Measurements from ENCODE around the gene CD19. TPM values are rescaled to one million over a fixed set of nuclear protein-coding genes. Genes with fewer than 3 reads are reported as not detected.
"Not testable (repeated sequence)": the region's sequence is repeated elsewhere in the genome, so short reads cannot be mapped to it uniquely, and the experiment has no call there.

The CD19 gene
- total and polyA plus RNA-seq, 11 donors: 0.10 to 0.44 (median 0.22) TPM; not detected in 7

GRCh38 chr16:28964072-28964471, 32.3 kb downstream of the CD19 start:
- Histone ChIP-seq H3K9me3 (no peaks in the 10 kb centered on the region), H3K4me3 (no peak overlapping the region), H3K4me1 (no peaks in the 10 kb centered on the region), H3K27me3 (no peaks in the 10 kb centered on the region), H3K36me3 (peaks cover 0 to 70% (median 47%) of the 10 kb centered on the region in 9 donors), H3K27ac (no peak overlapping the region)
- WGBS, 4 donors: 75 to 96% (median 93%) methylated on average over 2 to 3 of the region's 3 CpGs
- intact Hi-C loops (cut with DNase I): no loop called here
- DNase-seq (no peak), ATAC-seq (no peak)
- TF ChIP-seq, protein P1, sequence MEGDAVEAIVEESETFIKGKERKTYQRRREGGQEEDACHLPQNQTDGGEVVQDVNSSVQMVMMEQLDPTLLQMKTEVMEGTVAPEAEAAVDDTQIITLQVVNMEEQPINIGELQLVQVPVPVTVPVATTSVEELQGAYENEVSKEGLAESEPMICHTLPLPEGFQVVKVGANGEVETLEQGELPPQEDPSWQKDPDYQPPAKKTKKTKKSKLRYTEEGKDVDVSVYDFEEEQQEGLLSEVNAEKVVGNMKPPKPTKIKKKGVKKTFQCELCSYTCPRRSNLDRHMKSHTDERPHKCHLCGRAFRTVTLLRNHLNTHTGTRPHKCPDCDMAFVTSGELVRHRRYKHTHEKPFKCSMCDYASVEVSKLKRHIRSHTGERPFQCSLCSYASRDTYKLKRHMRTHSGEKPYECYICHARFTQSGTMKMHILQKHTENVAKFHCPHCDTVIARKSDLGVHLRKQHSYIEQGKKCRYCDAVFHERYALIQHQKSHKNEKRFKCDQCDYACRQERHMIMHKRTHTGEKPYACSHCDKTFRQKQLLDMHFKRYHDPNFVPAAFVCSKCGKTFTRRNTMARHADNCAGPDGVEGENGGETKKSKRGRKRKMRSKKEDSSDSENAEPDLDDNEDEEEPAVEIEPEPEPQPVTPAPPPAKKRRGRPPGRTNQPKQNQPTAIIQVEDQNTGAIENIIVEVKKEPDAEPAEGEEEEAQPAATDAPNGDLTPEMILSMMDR (IDR thresholded peaks at IDR 0.05): no peak
- no peak for TF ChIP-seq POLR2A (IDR thresholded peaks at IDR 0.05)

DNA sequence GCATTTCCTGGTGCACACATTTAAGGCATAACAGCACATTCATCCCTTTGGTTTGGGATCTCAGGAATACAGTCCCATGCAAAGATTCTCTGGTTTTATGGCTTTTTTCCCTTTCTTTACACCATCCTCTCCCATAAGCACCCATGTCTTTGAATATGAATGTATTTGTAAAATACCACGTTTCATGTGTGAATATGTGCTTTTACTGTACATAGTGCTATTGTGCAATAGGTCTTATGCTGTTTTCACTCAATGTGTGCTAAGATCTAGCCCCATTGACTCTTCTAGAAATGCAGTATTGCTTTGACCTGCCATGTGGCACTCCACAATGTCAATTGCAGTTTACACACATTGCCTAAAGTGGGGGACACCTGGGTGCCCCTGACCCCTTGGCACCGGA, 32.7 kb downstream of the CD19 start:
- TF ChIP-seq, protein P1 (IDR thresholded peaks at IDR 0.05): no peak
- TF ChIP-seq POLR2A (IDR thresholded peaks at IDR 0.05): no peak
- no peak for DNase-seq
- no peak for ATAC-seq
- Histone ChIP-seq H3K9me3 (no peaks in the 10 kb centered on the region), H3K27me3 (no peaks in the 10 kb centered on the region), H3K27ac (no peak overlapping the region), H3K4me1 (no peaks in the 10 kb centered on the region), H3K4me3 (no peak overlapping the region), H3K36me3 (peaks cover 0 to 65% (median 42%) of the 10 kb centered on the region in 9 donors)
- 90 to 96% (median 91%) methylated on average over 2 of the region's 2 CpGs for WGBS, 4 donors
- intact Hi-C loops (cut with DNase I): no loop called here

DNA sequence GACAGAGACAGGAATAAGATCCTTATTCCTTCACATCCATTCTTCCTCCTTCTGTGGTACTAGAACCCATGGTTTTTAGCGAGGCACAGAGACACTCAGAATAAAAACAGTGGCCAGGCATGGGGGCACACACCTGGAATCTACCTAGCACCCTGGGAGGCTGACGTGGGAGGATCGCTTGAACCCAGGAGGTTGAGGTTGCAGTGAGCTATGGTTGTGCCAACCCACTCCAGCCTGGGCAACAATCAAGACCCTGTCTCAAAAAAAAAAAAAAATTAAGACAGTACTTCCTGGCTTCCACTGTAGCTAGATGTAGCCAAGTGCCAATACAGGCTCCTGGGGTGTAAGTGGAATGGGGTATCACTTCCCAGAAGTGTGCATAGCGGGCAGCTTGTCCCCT, 35.4 kb downstream of the CD19 start:
- DNase-seq (no peak), ATAC-seq (no peak)
- H3K36me3 ChIP-seq: peaks cover 0 to 41% (median 28%) of the 10 kb centered on the region in 9 donors
- H3K9me3 ChIP-seq: no peaks in the 10 kb centered on the region
- 88 to 94% (median 90%) methylated on average over 4 of the region's 4 CpGs for WGBS, 4 donors
- TF ChIP-seq POLR2A (IDR thresholded peaks at IDR 0.05): no peak
- TF ChIP-seq, protein P1 (IDR thresholded peaks at IDR 0.05): no peak
- H3K4me1 ChIP-seq: no peaks in the 10 kb centered on the region
- intact Hi-C loops (cut with DNase I): no loop called here
- H3K4me3 ChIP-seq: no peak overlapping the region
- H3K27me3 ChIP-seq: no peaks in the 10 kb centered on the region
- no peak overlapping the region for H3K27ac ChIP-seq

DNA sequence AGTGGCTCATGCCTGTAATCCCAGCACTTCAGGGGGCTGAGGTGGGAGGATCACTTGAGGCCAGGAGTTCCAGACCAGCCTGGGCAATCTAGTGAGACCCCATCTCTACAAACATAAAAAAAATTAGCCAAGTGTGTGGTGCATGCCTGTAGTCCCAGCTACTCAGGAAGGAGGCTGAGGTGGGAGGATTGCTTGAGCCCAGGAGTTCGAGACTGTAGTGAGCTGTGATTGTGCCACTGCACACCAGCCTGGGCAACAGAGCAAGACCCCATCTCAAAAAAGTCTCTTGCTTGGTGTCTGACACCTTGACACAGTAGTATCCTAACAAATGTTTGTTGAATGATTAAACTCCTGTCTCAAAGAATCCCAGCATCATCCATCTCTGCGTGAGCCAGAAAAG, 37.9 kb downstream of the CD19 start:
- not testable (repeated sequence) for H3K27ac ChIP-seq, H3K27me3 ChIP-seq, H3K9me3 ChIP-seq, DNase-seq, H3K4me1 ChIP-seq, ATAC-seq, H3K4me3 ChIP-seq
- WGBS, 4 donors: 90 to 96% (median 92%) methylated on average over 2 of the region's 2 CpGs
- intact Hi-C loops (cut with DNase I): loop anchor here in 2 of 10 donors (2.0 kb wide), 1 partner anchor 15 kb away; no protein-coding TSS in a partner anchor
- H3K36me3 ChIP-seq: peaks cover 0 to 15% (median 2%) of the 10 kb centered on the region in 9 donors

GRCh38 chr16:28974007-28974436, 42.3 kb downstream of the CD19 start:
- intact Hi-C loops (cut with DNase I): loop anchor here in 1 of 10 donors (1.0 kb wide), 1 partner anchor 128 kb away; the partner anchor contains the start of gene TUFM
- H3K36me3 ChIP-seq: peaks cover 0 to 25% (median 14%) of the 10 kb centered on the region in 9 donors
- H3K9me3 ChIP-seq: no peaks in the 10 kb centered on the region
- DNase-seq (peak in 4 of 5 donors; percentile 41 to 59 (median 55)), ATAC-seq (peak; percentile 33 to 65 (median 51))
- WGBS, 4 donors: 0 to 2% (median 1%) methylated on average over 17 of the region's 17 CpGs
- no peaks in the 10 kb centered on the region for H3K27me3 ChIP-seq
- H3K27ac ChIP-seq: peak overlapping the region in 11 of 12 donors; percentile 75 to 91 (median 81)
- H3K4me1 ChIP-seq: peaks cover 0 to 24% (median 13%) of the 10 kb centered on the region in 12 donors
- no peak for TF ChIP-seq POLR2A (IDR thresholded peaks at IDR 0.05)
- TF ChIP-seq, protein P1 (IDR thresholded peaks at IDR 0.05): peak; percentile 34 to 75 (median 54)
- peak overlapping the region; percentile 67 to 98 (median 88) for H3K4me3 ChIP-seq
